Prostate gland (tissue), 2 donors: ENCODE results near the gene ARHGAP26.

Experiments used
- CTCF ChIP-seq, 4 experiments: fragments of 200-600 bp in 2 of 4; fragments of 450-650 bp in 2 of 4; sonication (generic) in 2 of 4; IDR thresholded peaks; 1 replicate in 3 of 4; 2 replicates in 1 of 4; pipeline ENCODE4 v1.5.1; 2016 to 2019; ENCODE audit warnings: antibody characterized with exemption in 4 of 4, mild to moderate bottlenecking in 2 of 4, moderate library complexity in 2 of 4
- POLR2AphosphoS5 ChIP-seq: sonication (generic); formaldehyde crosslinking; IDR thresholded peaks from one replicate; pipeline ENCODE4 v1.6.1; 2017; ENCODE audit warnings: antibody characterized with exemption

- TF ChIP-seq CTCF (IDR thresholded peaks at IDR 0.05) (no peak), POLR2AphosphoS5 (no peak)
These were observed 439.8 kb downstream of the ARHGAP26 start for GRCh38 chr5:143209881-143210395.
